Ishikawa (cell line): ENCODE data around the gene BACE2.

Source experiments
- CEBPB ChIP-seq: IDR thresholded peaks from 2 replicates; pipeline ENCODE4 v1.6.1; 2012
- CREB1 ChIP-seq: IDR thresholded peaks from 2 replicates; pipeline ENCODE4 v1.6.1; 2012; ENCODE audit warnings: low read depth
- EGR1 ChIP-seq: IDR thresholded peaks from 2 replicates; pipeline ENCODE4 v1.6.1; 2012
- EP300 ChIP-seq: IDR thresholded peaks from 2 replicates; pipeline ENCODE4 v1.6.1; 2012; ENCODE audit warnings: borderline replicate concordance
- MAX ChIP-seq: IDR thresholded peaks from 2 replicates; pipeline ENCODE4 v1.6.1; 2012
- NFIC ChIP-seq: IDR thresholded peaks from 2 replicates; pipeline ENCODE4 v1.6.1; 2012
- RAD21 ChIP-seq: IDR thresholded peaks from 2 replicates; pipeline ENCODE4 v1.6.1; 2012; ENCODE audit warnings: low read depth
- REST ChIP-seq: IDR thresholded peaks from 2 replicates; pipeline ENCODE4 v1.6.1; 2012; ENCODE audit warnings: low read depth, mild to moderate bottlenecking
- TAF1 ChIP-seq: IDR thresholded peaks from 2 replicates; pipeline ENCODE4 v1.6.1; 2012; ENCODE audit warnings: low read depth, mild to moderate bottlenecking
- TCF12 ChIP-seq: IDR thresholded peaks from 2 replicates; pipeline ENCODE4 v1.6.1; 2012; ENCODE audit warnings: low read depth
- TEAD4 ChIP-seq: IDR thresholded peaks from 2 replicates; pipeline ENCODE4 v1.6.1; 2012
- USF1 ChIP-seq: IDR thresholded peaks from 2 replicates; pipeline ENCODE4 v1.6.1; 2012
- YY1 ChIP-seq: IDR thresholded peaks from 2 replicates; pipeline ENCODE4 v1.6.1; 2012; ENCODE audit warnings: low read depth

GRCh38 chr21:41149199-41149598, 18.8 kb upstream of the BACE2 start:
- TF ChIP-seq MAX: no peak
- no peak for TF ChIP-seq CREB1
- TF ChIP-seq EP300: no peak
- no peak for TF ChIP-seq RAD21
- no peak for TF ChIP-seq REST
- no peak for TF ChIP-seq YY1
- TF ChIP-seq TAF1: no peak
- no peak for TF ChIP-seq TCF12
- TF ChIP-seq NFIC: no peak
- no peak for TF ChIP-seq CEBPB
- no peak for TF ChIP-seq USF1
- TF ChIP-seq EGR1: no peak
- TF ChIP-seq TEAD4: no peak
